Type B pancreatic cell (in vitro differentiated cells): ENCODE measurements around the gene DCHS2. TPM values are rescaled to one million over a fixed set of nuclear protein-coding genes. Genes with fewer than 3 reads are reported as not detected.

Experiments used
- DNase-seq: peaks from one replicate; pipeline ENCODE4 v3.0.0; 2021; ENCODE audit warnings: mixed read lengths; ENCODE audit not compliant: unreplicated experiment; ENCODE audit errors: extremely low spot score
- H3K27ac Mint-ChIP-seq: 2 replicates; pipeline ENCODE4 v1.8.0; 2021; ENCODE audit warnings: mild to moderate bottlenecking, mixed read lengths
- H3K27me3 Mint-ChIP-seq: 2 replicates; pipeline ENCODE4 v1.8.0; 2021; ENCODE audit warnings: mixed read lengths
- H3K36me3 Mint-ChIP-seq: 2 replicates; pipeline ENCODE4 v1.8.0; 2021; ENCODE audit warnings: mixed read lengths
- H3K4me1 Mint-ChIP-seq: one replicate; pipeline ENCODE4 v1.8.0; 2021; ENCODE audit warnings: mixed read lengths; ENCODE audit not compliant: unreplicated experiment
- H3K4me3 Mint-ChIP-seq: 2 replicates; pipeline ENCODE4 v1.8.0; 2021; ENCODE audit warnings: mild to moderate bottlenecking, mixed read lengths
- H3K9me3 Mint-ChIP-seq: 2 replicates; pipeline ENCODE4 v1.8.0; 2021; ENCODE audit warnings: mixed read lengths
- total RNA-seq: library from RNA; stranded (reverse); gene quantifications from 2 replicates; pipeline ENCODE4 v1.2.1, GENCODE V29; 2021; ENCODE audit warnings: low replicate concordance
- TF ChIP-seq, protein P1 (sequence below): fragments of 200-600 bp; sonication (generic); conservative IDR thresholded peaks from 2 replicates; pipeline ENCODE4 v1.5.0; 2021; ENCODE audit warnings: antibody characterized with exemption, mild to moderate bottlenecking

The DCHS2 gene
- total RNA-seq, 1 donor from 2014 or later = 1.8 TPM

DNA sequence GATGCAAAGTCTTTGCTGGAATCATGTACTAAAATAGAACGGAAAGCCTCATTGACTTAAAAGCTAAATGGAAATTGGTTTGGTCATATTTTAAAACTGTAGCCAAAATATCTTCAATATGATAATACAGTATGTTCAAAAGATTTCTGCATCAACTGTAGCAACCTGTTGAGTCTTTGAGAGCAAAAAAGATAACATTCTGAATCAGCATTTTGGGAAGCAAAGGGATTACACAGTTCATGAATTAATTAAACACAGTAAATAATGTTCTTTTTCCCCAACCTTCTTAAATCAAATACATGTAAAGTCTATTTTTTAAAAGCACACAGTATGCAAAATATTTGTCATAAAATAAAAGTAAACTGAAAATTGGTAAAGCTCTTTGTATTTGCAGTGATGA, 50.5 kb downstream of the DCHS2 start:
- TF ChIP-seq, protein P1, sequence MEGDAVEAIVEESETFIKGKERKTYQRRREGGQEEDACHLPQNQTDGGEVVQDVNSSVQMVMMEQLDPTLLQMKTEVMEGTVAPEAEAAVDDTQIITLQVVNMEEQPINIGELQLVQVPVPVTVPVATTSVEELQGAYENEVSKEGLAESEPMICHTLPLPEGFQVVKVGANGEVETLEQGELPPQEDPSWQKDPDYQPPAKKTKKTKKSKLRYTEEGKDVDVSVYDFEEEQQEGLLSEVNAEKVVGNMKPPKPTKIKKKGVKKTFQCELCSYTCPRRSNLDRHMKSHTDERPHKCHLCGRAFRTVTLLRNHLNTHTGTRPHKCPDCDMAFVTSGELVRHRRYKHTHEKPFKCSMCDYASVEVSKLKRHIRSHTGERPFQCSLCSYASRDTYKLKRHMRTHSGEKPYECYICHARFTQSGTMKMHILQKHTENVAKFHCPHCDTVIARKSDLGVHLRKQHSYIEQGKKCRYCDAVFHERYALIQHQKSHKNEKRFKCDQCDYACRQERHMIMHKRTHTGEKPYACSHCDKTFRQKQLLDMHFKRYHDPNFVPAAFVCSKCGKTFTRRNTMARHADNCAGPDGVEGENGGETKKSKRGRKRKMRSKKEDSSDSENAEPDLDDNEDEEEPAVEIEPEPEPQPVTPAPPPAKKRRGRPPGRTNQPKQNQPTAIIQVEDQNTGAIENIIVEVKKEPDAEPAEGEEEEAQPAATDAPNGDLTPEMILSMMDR = no peak
- H3K4me3 Mint-ChIP-seq = no peak overlapping the region
- H3K4me1 Mint-ChIP-seq = no peaks in the 10 kb centered on the region
- DNase-seq = no peak
- H3K9me3 Mint-ChIP-seq = no peaks in the 10 kb centered on the region
- no peak overlapping the region for H3K27ac Mint-ChIP-seq
- no peaks in the 10 kb centered on the region for H3K27me3 Mint-ChIP-seq
- H3K36me3 Mint-ChIP-seq = no peaks in the 10 kb centered on the region

DNA sequence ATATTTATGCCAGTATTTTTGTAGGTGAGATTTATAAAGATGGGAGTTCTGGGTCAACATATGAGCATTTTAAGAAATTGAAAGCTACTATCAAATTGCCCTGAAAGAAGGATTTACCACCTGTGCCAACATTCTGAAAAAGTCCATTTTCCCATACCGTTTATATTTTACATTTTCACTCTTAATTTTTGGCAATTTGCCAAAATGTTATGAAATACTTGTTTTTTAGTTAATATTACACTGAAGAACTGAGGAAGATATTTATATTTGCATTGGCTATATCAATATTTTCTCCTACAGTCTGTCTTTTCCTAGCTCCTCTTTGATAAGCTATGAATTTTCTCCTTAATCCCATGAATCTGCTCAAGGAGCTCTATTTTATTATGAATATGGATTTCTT, 52.4 kb downstream of the DCHS2 start:
- H3K27ac Mint-ChIP-seq = no peak overlapping the region
- DNase-seq = no peak
- TF ChIP-seq, protein P1 = no peak
- H3K4me1 Mint-ChIP-seq = no peaks in the 10 kb centered on the region
- H3K27me3 Mint-ChIP-seq = peaks cover 3% of the 10 kb centered on the region
- H3K9me3 Mint-ChIP-seq = no peaks in the 10 kb centered on the region
- no peaks in the 10 kb centered on the region for H3K36me3 Mint-ChIP-seq
- no peak overlapping the region for H3K4me3 Mint-ChIP-seq

DNA sequence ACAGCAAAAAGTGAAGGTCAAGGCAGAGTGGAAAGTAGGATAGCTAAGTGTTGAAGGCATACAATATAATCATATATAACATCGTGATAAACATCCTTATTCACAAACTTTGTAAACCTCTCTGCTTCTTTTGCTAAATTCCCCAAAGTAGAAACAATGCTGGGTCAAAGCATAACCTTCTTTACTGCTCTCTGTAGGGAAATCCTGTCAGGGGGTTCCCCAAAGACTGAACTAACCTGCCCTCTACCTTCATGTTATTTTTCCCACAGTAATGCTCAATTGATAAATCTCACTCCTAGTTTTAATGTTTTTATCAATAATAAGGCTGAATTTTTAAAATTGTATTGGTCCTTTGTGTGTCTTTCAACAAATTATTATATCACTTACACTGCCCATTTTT, 55.7 kb downstream of the DCHS2 start:
- no peaks in the 10 kb centered on the region for H3K9me3 Mint-ChIP-seq
- no peak overlapping the region for H3K4me3 Mint-ChIP-seq
- H3K27me3 Mint-ChIP-seq = peaks cover 12% of the 10 kb centered on the region
- no peaks in the 10 kb centered on the region for H3K4me1 Mint-ChIP-seq
- DNase-seq = no peak
- H3K27ac Mint-ChIP-seq = no peak overlapping the region
- TF ChIP-seq, protein P1 = no peak
- H3K36me3 Mint-ChIP-seq = no peaks in the 10 kb centered on the region

DNA sequence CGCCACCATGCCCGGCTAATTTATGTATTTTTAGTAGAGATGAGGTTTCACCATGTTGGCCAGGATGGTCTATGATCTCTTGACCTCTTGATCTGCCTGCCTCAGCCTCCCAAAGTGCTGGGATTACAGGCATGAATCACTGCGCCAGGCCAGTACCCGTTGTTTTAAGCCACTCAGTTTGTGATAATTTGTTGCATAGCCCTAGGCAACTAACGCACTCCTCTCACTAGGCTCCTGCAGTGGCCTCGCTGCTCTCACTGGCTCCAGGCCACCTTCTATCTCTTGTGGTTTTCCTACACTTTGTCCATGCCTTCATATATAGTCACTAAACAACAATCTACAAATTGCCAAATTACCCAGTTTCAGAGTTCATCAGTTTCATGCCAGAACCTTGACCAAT, 58.1 kb downstream of the DCHS2 start:
- peaks cover 32% of the 10 kb centered on the region for H3K27me3 Mint-ChIP-seq
- TF ChIP-seq, protein P1 = no peak
- no peak for DNase-seq
- H3K36me3 Mint-ChIP-seq = no peaks in the 10 kb centered on the region
- H3K9me3 Mint-ChIP-seq = no peaks in the 10 kb centered on the region
- H3K4me3 Mint-ChIP-seq = no peak overlapping the region
- no peak overlapping the region for H3K27ac Mint-ChIP-seq
- no peaks in the 10 kb centered on the region for H3K4me1 Mint-ChIP-seq

DNA sequence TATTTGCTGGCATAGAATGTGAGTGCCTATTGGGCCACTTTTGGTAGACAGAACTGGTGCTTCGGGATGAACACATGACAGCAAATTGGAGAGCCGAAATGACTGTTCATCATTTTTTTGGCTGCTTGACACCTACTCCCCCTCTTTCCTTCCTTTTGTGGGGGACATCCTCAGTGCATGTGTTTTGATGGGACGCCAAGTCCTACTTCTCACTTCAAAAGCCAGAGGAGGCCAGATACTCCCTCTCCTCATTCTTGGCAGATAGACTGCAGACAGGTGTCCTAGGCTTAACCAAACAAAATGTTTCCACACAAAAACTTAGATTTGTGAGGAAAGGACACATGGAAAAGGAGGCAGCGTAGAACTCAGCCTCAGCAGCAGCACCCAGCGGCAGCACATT, 62.4 kb downstream of the DCHS2 start:
- no peak for DNase-seq
- peaks cover 11% of the 10 kb centered on the region for H3K4me1 Mint-ChIP-seq
- H3K27ac Mint-ChIP-seq = no peak overlapping the region
- H3K9me3 Mint-ChIP-seq = no peaks in the 10 kb centered on the region
- TF ChIP-seq, protein P1 = no peak
- H3K27me3 Mint-ChIP-seq = peaks cover 55% of the 10 kb centered on the region
- H3K4me3 Mint-ChIP-seq = no peak overlapping the region
- H3K36me3 Mint-ChIP-seq = no peaks in the 10 kb centered on the region

DNA sequence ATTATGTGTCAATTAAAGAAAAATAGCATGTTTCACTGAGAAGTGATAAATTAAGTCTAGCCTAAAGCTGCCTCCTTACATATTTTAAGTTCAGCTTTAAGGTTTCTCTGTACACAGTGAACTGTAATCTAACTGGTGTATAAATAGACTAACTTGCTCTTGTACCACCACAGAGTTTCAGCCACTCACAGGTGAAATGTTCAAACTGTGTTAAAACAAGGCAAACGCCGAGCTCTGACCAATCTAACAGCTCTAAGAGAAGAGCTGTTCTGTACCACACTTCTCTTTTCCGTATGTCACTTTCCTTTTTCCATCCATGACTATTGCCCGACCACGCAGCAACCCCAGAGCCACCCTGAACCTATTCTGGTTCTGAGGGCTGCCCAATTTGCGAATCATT, 64.5 kb downstream of the DCHS2 start:
- Mint-ChIP-seq H3K9me3 (no peaks in the 10 kb centered on the region), H3K4me3 (no peak overlapping the region), H3K36me3 (no peaks in the 10 kb centered on the region), H3K27ac (no peak overlapping the region), H3K4me1 (peaks cover 15% of the 10 kb centered on the region), H3K27me3 (peaks cover 61% of the 10 kb centered on the region)
- DNase-seq = no peak
- TF ChIP-seq, protein P1 = no peak
